22Rv1 (cell line): ENCODE measurements around the gene THBS4.
"Not testable (repeated sequence)": the region's sequence is repeated elsewhere in the genome, so short reads cannot be mapped to it uniquely, and the experiment has no call there.

Experiments used
- H3K27ac ChIP-seq: fragments of 450-650 bp; 2 replicates; pipeline ENCODE4 v1.5.1; 2017
- ZFX ChIP-seq: fragments of 450-650 bp; IDR thresholded peaks from 2 replicates; pipeline ENCODE4 v1.6.1; 2017; ENCODE audit warnings: antibody characterized with exemption, borderline replicate concordance
- TF ChIP-seq, protein P1 (sequence below): fragments of 450-650 bp; IDR thresholded peaks from 2 replicates; pipeline ENCODE4 v1.5.1; 2017; ENCODE audit warnings: mild to moderate bottlenecking

THBS4 gene

DNA sequence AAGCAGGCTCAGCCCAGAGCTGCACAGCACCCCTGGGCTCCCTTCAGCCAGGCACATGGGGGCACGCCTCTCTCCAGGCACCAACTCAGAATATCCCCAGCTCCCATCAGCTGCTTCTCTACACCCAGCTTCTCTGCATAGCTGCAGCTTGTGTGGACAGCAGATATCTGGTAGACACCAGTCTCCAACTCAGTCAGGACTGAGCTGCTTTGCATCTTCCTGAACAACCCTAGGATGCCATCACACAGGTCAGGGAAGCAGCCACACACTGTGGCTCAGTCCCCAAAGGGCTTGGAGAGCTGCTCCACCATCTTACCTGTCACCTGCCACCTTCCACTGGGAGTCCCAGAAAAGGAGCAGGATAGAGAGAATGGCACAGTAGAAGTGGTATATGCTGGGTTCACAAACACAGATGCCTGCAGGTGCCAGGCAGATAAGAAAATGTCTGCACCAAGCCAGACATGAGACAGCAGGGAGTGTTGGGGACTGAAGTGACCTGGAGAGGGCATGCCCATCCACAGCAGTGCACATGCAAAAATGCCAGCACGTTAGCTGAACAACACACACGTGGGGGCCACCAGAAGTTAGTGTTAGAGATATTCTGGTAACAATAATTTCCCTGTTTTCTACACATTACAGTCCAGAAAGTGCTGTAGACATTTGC lies 42.0 kb downstream of the THBS4 start:
- TF ChIP-seq, protein P1, sequence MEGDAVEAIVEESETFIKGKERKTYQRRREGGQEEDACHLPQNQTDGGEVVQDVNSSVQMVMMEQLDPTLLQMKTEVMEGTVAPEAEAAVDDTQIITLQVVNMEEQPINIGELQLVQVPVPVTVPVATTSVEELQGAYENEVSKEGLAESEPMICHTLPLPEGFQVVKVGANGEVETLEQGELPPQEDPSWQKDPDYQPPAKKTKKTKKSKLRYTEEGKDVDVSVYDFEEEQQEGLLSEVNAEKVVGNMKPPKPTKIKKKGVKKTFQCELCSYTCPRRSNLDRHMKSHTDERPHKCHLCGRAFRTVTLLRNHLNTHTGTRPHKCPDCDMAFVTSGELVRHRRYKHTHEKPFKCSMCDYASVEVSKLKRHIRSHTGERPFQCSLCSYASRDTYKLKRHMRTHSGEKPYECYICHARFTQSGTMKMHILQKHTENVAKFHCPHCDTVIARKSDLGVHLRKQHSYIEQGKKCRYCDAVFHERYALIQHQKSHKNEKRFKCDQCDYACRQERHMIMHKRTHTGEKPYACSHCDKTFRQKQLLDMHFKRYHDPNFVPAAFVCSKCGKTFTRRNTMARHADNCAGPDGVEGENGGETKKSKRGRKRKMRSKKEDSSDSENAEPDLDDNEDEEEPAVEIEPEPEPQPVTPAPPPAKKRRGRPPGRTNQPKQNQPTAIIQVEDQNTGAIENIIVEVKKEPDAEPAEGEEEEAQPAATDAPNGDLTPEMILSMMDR = no peak
- no peak for TF ChIP-seq ZFX
- H3K27ac ChIP-seq = no peak overlapping the region

DNA sequence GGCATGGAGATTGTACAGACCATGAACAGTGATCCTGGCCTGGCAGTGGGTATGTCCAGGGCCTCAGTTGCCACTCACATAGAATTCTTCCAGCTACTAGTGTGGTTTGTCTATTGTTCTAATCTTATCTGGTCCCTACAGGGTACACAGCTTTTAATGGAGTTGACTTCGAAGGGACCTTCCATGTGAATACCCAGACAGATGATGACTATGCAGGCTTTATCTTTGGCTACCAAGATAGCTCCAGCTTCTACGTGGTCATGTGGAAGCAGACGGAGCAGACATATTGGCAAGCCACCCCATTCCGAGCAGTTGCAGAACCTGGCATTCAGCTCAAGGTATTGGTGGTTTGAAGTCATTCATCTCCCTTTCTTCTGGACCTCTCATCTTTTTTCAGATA lies 43.8 kb downstream of the THBS4 start:
- TF ChIP-seq, protein P1 = no peak
- no peak for TF ChIP-seq ZFX
- no peak overlapping the region for H3K27ac ChIP-seq

DNA sequence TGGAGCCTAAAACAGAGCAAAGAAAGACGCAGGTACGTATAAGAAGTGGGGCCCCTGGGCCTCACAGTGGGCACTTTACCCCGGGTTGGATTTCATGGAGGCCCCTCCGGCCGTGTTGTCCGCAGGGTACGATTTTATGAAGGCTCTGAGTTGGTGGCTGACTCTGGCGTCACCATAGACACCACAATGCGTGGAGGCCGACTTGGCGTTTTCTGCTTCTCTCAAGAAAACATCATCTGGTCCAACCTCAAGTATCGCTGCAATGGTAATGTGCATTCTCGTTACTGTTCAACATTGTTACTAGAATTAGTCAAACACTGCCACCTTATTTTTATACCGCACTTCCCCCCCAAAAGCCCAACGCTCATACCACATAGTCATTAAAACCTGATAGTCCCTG lies 47.1 kb downstream of the THBS4 start:
- TF ChIP-seq, protein P1 = no peak
- TF ChIP-seq ZFX = no peak
- H3K27ac ChIP-seq = peak overlapping the region; percentile 62; the same call in 1 of the 2 replicates

DNA sequence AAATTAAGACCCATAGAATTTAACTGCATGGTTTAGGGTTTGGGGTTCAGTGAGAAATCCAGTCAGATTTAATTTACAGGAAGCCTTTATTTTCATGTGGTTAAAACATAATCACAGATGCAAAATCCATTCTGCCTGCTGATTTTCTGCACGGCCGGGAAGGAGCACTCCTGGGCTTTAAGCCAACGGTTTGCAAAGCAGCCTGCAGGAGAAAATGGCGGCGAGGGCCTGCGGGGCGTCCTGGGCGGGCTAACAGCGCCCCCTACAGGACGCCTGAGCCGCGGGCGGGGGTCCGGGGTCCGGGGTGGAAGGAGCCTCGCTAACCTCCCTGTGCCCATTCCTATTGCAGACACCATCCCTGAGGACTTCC lies 47.6 kb downstream of the THBS4 start:
- TF ChIP-seq, protein P1 = peak; percentile 93
- no peak for TF ChIP-seq ZFX
- H3K27ac ChIP-seq = peak overlapping the region; percentile 62

DNA sequence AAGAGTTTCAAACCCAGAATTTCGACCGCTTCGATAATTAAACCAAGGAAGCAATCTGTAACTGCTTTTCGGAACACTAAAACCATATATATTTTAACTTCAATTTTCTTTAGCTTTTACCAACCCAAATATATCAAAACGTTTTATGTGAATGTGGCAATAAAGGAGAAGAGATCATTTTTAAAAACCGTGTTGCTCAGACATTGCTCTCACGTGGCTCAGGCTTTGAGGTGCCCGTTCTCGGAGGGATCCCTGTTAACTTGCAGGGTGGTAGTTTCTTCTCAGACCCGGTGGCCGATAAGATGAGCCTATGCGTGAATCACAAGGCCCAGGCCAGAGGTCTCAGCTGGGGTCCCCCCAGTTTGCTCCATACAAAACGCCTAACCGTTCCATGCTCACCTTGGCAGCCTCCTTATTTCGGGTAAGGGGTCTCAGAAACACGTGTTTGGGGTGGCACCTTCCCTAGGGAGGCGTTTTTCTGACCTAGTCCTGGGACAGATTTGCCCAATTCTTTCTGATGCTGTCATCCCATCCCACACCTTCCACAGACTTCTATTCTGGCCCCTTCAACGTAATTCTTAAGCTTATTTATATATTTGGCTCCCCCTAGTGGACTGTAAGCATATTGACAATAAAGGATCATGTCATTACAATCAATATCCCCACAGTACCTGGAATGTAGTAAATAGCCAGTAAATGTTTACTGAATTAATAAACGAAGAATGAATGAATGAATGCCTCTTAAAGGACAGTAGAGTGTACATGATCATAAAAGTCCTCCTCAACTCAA lies 48.1 kb downstream of the THBS4 start:
- no peak for TF ChIP-seq ZFX
- TF ChIP-seq, protein P1 = peak; percentile 78
- peak overlapping the region; percentile 62 for H3K27ac ChIP-seq

DNA sequence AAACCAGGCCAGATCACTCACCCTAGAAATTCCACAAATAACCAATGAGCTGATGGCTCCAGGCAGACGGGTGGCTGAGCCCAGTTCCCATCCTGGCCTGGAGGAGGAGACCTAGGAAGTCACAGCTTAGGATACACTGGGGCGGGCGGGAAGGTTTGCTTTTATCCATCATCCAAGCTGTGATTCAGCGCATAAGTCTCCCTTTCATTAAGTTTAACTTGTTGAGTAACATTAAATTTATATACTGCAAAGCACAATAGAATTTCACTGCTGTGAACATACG lies 55.7 kb downstream of the THBS4 start:
- TF ChIP-seq, protein P1 = no peak
- no peak for TF ChIP-seq ZFX

DNA sequence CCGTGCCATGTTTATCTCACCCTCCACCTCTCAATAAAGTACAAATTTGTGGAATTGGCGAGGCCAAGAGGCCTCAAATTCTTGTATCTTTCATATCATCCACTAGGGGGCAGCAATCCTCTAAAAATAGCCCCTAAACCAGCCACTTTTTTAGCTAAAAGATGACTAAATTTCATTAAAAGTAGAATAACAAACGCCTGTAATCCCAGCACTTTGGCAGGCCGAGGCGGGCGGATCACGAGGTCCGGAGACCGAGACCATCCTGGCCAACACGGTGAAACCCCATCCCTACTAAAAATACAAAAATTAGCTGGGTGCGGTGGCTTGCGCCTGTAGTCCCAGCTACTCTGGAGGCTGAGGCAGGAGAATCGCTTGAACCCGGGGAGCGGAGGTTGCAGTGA lies 56.6 kb downstream of the THBS4 start:
- not testable (repeated sequence) for H3K27ac ChIP-seq
- TF ChIP-seq, protein P1 = peak; percentile 72

More for the DNA sequence above, 55.7 kb downstream of the THBS4 start:
- H3K27ac ChIP-seq = no peak overlapping the region
